Activated CD8-positive, alpha-beta memory T cell treated with anti-CD3 and anti-CD28 coated beads, Interleukin-2, amount 50 U/mL, for 1 hour (primary cell): ENCODE results near the gene BAZ2B.

Experiments
- DNase-seq: peaks from one replicate; pipeline ENCODE4 v3.0.0-alpha.2; 2020; ENCODE audit errors: extremely low read depth

Gene BAZ2B

GRCh38 chr2:159326569-159327255 lies 289.6 kb downstream of the BAZ2B start:
- no peak for DNase-seq

GRCh38 chr2:159322419-159322818 lies 293.9 kb downstream of the BAZ2B start:
- DNase-seq: no peak

- no peak for DNase-seq
Observed at GRCh38 chr2:159317392-159318088, 298.8 kb downstream of the BAZ2B start.

GRCh38 chr2:159307942-159308341 lies 308.4 kb downstream of the BAZ2B start:
- DNase-seq: no peak

- no peak for DNase-seq
Observed at GRCh38 chr2:159300586-159300985, 315.8 kb downstream of the BAZ2B start.

GRCh38 chr2:159298967-159299366 lies 317.4 kb downstream of the BAZ2B start:
- DNase-seq: no peak

- DNase-seq: no peak
Observed at GRCh38 chr2:159297042-159297707, 319.2 kb downstream of the BAZ2B start.

- no peak for DNase-seq
Observed at GRCh38 chr2:159292157-159292556, 324.2 kb downstream of the BAZ2B start.

GRCh38 chr2:159290289-159290907 lies 325.9 kb downstream of the BAZ2B start:
- DNase-seq: no peak

- no peak for DNase-seq
Observed at GRCh38 chr2:159287733-159288132, 328.6 kb downstream of the BAZ2B start.

- DNase-seq: peak; percentile 90
Observed at GRCh38 chr2:159286709-159287441, 329.5 kb downstream of the BAZ2B start.

GRCh38 chr2:159285929-159286708 lies 330.2 kb downstream of the BAZ2B start, which contains the start of gene WDSUB1:
TSS of gene WDSUB1 (minus strand) at chr2:159286703. CDS start at chr2:159283069, 3,634 bp downstream.
- no peak for DNase-seq

- DNase-seq: no peak
Observed at GRCh38 chr2:159285433-159285832, 330.9 kb downstream of the BAZ2B start.

GRCh38 chr2:159283529-159283928 lies 332.8 kb downstream of the BAZ2B start:
- DNase-seq: no peak

- no peak for DNase-seq
Observed at GRCh38 chr2:159281002-159281401, 335.3 kb downstream of the BAZ2B start.

GRCh38 chr2:159279700-159280099 lies 336.6 kb downstream of the BAZ2B start:
- no peak for DNase-seq

- no peak for DNase-seq
Observed at GRCh38 chr2:159275111-159275510, 341.2 kb downstream of the BAZ2B start.

GRCh38 chr2:159272156-159272555 lies 344.2 kb downstream of the BAZ2B start:
- no peak for DNase-seq

GRCh38 chr2:159270744-159271379 lies 345.5 kb downstream of the BAZ2B start:
- DNase-seq: no peak
